HepG2 (cell line): ENCODE results near the gene PPFIA3.

Source experiments
- AGO1 ChIP-seq: fragments of 200-400 bp; formaldehyde crosslinking; IDR thresholded peaks from 2 replicates; pipeline ENCODE4 v1.6.1; 2017; ENCODE audit warnings: mild to moderate bottlenecking, low read depth, low read length, moderate library complexity; ENCODE audit not compliant: poor library complexity, severe bottlenecking
- CTCF ChIP-seq: sonication (generic); formaldehyde crosslinking; IDR thresholded peaks from 2 replicates; pipeline ENCODE4 v1.5.0; 2020; ENCODE audit warnings: mild to moderate bottlenecking, missing genetic modification reagents, moderate library complexity
- ETV5 ChIP-seq: IDR thresholded peaks from 2 replicates; pipeline ENCODE4 v1.6.1; 2018; ENCODE audit warnings: missing biosample characterization, missing genetic modification reagents, inconsistent platforms, borderline replicate concordance
- EZH2 ChIP-seq: conservative IDR thresholded peaks from 2 replicates; pipeline ENCODE4 v1.6.1; 2012; ENCODE audit warnings: mild to moderate bottlenecking, low read depth, low read length, moderate library complexity
- MAX ChIP-seq: IDR thresholded peaks from 2 replicates; pipeline ENCODE4 v1.6.1; 2012; ENCODE audit warnings: inconsistent platforms
- NR3C1 ChIP-seq: sonication (generic); formaldehyde crosslinking; IDR thresholded peaks from 2 replicates; pipeline ENCODE4 v1.4.0; 2020; ENCODE audit warnings: missing genetic modification reagents
- POLR2A ChIP-seq, 2 experiments: IDR thresholded peaks; 2 replicates each; pipeline ENCODE4 v1.6.1; 2011; ENCODE audit warnings: low read depth in 2 of 2, low read length in 2 of 2, mild to moderate bottlenecking in 1 of 2, moderate library complexity in 1 of 2; ENCODE audit not compliant: insufficient read depth in 1 of 2
- RELA ChIP-seq: sonication (generic); formaldehyde crosslinking; IDR thresholded peaks from 2 replicates; pipeline ENCODE4 v1.4.0; 2020; ENCODE audit warnings: missing genetic modification reagents
- SIN3A ChIP-seq: IDR thresholded peaks from 2 replicates; pipeline ENCODE4 v1.6.1; 2011; ENCODE audit warnings: low read depth, mild to moderate bottlenecking, control low read depth, low read length, borderline replicate concordance
- SKIL ChIP-seq: sonication (generic); formaldehyde crosslinking; IDR thresholded peaks from 2 replicates; pipeline ENCODE4 v1.8.0; 2022; ENCODE audit warnings: missing genetic modification reagents, mild to moderate bottlenecking, moderate library complexity, borderline replicate concordance
- ZNF720 ChIP-seq: sonication (generic); formaldehyde crosslinking; IDR thresholded peaks from 2 replicates; pipeline ENCODE4 v1.4.0; 2020; ENCODE audit warnings: missing genetic modification reagents
- TF ChIP-seq, protein P1 (sequence below): sonication (generic); formaldehyde crosslinking; IDR thresholded peaks from 2 replicates; pipeline ENCODE4 v1.8.1; 2022; ENCODE audit warnings: low read depth, mild to moderate bottlenecking, missing genetic modification reagents
- TF ChIP-seq, protein P2 (sequence below), 2 experiments: IDR thresholded peaks; 2 replicates each; pipeline ENCODE4 v1.6.1; 2011 to 2012; ENCODE audit warnings: low read length in 2 of 2, borderline replicate concordance in 1 of 2, low read depth in 1 of 2, mild to moderate bottlenecking in 1 of 2, moderate library complexity in 1 of 2

DNA sequence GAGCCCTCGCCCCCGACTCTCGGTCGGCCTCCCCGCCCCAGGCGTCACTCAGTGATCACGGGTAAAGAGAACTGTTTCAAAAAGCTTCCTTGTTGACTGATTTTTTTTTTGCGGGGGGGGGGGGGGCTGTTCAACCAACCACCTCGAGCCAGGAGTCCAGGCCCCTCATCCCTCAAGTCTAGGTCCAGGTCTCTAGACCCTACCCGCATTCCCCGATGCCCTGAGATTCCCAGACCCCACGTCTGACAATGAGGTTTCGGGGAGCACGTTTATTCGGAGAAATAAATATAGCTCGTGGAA, 31.6 kb downstream of the PPFIA3 start:
- TF ChIP-seq RELA (no peak), ZNF720 (CRISPR knock-in tag) (no peak), SKIL (no peak), EZH2 (no peak), POLR2A (IDR thresholded peaks at IDR 0.05; ENCODE audit: insufficient read depth in 1 of 2, low read depth in 2 of 2, low read length in 2 of 2) (no peak), MAX (no peak), ETV5 (CRISPR knock-in tag) (no peak), SIN3A (no peak), AGO1 (no peak), CTCF (CRISPR knock-in tag) (no peak), NR3C1 (CRISPR knock-in tag) (no peak)
- TF ChIP-seq, protein P1, sequence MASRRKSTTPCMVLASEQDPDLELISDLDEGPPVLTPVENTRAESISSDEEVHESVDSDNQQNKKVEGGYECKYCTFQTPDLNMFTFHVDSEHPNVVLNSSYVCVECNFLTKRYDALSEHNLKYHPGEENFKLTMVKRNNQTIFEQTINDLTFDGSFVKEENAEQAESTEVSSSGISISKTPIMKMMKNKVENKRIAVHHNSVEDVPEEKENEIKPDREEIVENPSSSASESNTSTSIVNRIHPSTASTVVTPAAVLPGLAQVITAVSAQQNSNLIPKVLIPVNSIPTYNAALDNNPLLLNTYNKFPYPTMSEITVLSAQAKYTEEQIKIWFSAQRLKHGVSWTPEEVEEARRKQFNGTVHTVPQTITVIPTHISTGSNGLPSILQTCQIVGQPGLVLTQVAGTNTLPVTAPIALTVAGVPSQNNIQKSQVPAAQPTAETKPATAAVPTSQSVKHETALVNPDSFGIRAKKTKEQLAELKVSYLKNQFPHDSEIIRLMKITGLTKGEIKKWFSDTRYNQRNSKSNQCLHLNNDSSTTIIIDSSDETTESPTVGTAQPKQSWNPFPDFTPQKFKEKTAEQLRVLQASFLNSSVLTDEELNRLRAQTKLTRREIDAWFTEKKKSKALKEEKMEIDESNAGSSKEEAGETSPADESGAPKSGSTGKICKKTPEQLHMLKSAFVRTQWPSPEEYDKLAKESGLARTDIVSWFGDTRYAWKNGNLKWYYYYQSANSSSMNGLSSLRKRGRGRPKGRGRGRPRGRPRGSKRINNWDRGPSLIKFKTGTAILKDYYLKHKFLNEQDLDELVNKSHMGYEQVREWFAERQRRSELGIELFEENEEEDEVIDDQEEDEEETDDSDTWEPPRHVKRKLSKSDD (CRISPR knock-in tag), result no peak
- TF ChIP-seq, protein P2, sequence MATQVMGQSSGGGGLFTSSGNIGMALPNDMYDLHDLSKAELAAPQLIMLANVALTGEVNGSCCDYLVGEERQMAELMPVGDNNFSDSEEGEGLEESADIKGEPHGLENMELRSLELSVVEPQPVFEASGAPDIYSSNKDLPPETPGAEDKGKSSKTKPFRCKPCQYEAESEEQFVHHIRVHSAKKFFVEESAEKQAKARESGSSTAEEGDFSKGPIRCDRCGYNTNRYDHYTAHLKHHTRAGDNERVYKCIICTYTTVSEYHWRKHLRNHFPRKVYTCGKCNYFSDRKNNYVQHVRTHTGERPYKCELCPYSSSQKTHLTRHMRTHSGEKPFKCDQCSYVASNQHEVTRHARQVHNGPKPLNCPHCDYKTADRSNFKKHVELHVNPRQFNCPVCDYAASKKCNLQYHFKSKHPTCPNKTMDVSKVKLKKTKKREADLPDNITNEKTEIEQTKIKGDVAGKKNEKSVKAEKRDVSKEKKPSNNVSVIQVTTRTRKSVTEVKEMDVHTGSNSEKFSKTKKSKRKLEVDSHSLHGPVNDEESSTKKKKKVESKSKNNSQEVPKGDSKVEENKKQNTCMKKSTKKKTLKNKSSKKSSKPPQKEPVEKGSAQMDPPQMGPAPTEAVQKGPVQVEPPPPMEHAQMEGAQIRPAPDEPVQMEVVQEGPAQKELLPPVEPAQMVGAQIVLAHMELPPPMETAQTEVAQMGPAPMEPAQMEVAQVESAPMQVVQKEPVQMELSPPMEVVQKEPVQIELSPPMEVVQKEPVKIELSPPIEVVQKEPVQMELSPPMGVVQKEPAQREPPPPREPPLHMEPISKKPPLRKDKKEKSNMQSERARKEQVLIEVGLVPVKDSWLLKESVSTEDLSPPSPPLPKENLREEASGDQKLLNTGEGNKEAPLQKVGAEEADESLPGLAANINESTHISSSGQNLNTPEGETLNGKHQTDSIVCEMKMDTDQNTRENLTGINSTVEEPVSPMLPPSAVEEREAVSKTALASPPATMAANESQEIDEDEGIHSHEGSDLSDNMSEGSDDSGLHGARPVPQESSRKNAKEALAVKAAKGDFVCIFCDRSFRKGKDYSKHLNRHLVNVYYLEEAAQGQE (IDR thresholded peaks at IDR 0.05; ENCODE audit: borderline replicate concordance in 1 of 2, low read depth in 1 of 2, low read length in 2 of 2), result no peak
